SK-N-SH (cell line): ENCODE measurements around the gene ADH5. TPM values are rescaled to one million over a fixed set of nuclear protein-coding genes. Genes with fewer than 3 reads are reported as not detected.

Source experiments
- CTCF ChIA-PET: fragments of 300-600, 350-600 bp; formaldehyde crosslinking; extraction: SDS; loops from one replicate; lab custom pipeline; 2021; lab: Yijun Ruan, JAX
- POLR2A ChIA-PET: fragments of 350-600 bp; sonication (Branson Sonifier 250); formaldehyde crosslinking; extraction: SDS; loops from one replicate; lab custom pipeline; 2020; ENCODE audit warnings: antibody characterized with exemption, inconsistent platforms; lab: Yijun Ruan, JAX
- DNase-seq: peaks from one replicate; pipeline ENCODE4 v3.0.0; 2012
- H2AFZ ChIP-seq: fragments of 200-600 bp; sonication (generic); 2 replicates; pipeline ENCODE4 v1.8.1; 2016; ENCODE audit warnings: antibody characterized with exemption, mild to moderate bottlenecking, low read depth
- H3F3A ChIP-seq: fragments of 200-600 bp; sonication (generic); replicated peaks from 2 replicates; pipeline ENCODE3; 2016; ENCODE audit warnings: antibody characterized with exemption, mild to moderate bottlenecking; ENCODE audit not compliant: insufficient read depth
- H3K27ac ChIP-seq, 2 experiments: fragments of 200-500 bp in 1 of 2; fragments of 200-600 bp in 1 of 2; sonication (Bioruptor generic) in 1 of 2; sonication (generic), shearing (Covaris generic) in 1 of 2; 2 replicates each; pipeline versions ENCODE4 v1.5.1 to v1.6.1; 2014 to 2016; ENCODE audit warnings: low read depth in 2 of 2, inconsistent platforms in 1 of 2, low read length in 1 of 2, mild to moderate bottlenecking in 1 of 2, mixed read lengths in 1 of 2
- H3K27me3 ChIP-seq: fragments of 200-600 bp; sonication (generic), shearing (Covaris generic); 2 replicates; pipeline ENCODE4 v1.6.1; 2016; ENCODE audit warnings: mixed run types; ENCODE audit not compliant: insufficient read depth
- H3K36me3 ChIP-seq, 2 experiments: fragments of 200-500 bp in 1 of 2; fragments of 200-600 bp in 1 of 2; sonication (Bioruptor generic) in 1 of 2; sonication (generic) in 1 of 2; replicated peaks in 1 of 2; 2 replicates each; pipeline versions ENCODE3 to v1.5.1; 2014 to 2016; ENCODE audit warnings: low read length in 1 of 2, mild to moderate bottlenecking in 1 of 2; ENCODE audit not compliant: insufficient read depth in 2 of 2, control insufficient read depth in 1 of 2
- H3K4me1 ChIP-seq, 2 experiments: fragments of 200-500 bp in 1 of 2; fragments of 200-600 bp in 1 of 2; sonication (Bioruptor generic) in 1 of 2; sonication (generic), shearing (Covaris generic) in 1 of 2; 2 replicates each; pipeline versions ENCODE4 v1.5.1 to v1.6.1; 2014 to 2016; ENCODE audit warnings: low read depth in 1 of 2, low read length in 1 of 2, mixed run types in 1 of 2; ENCODE audit not compliant: insufficient read depth in 2 of 2, control insufficient read depth in 1 of 2
- H3K4me2 ChIP-seq: fragments of 200-600 bp; sonication (generic), shearing (Covaris generic); 2 replicates; pipeline ENCODE4 v1.6.1; 2017; ENCODE audit warnings: mixed run types
- H3K4me3 ChIP-seq, 2 experiments: fragments of 200-500 bp in 1 of 2; fragments of 200-600 bp in 1 of 2; sonication (Bioruptor generic) in 1 of 2; sonication (generic), shearing (Covaris generic) in 1 of 2; 2 replicates each; pipeline versions ENCODE4 v1.5.1 to v1.8.1; 2014 to 2016; ENCODE audit warnings: low read depth in 2 of 2, inconsistent platforms in 1 of 2, low read length in 1 of 2, mild to moderate bottlenecking in 1 of 2, mixed read lengths in 1 of 2, moderate library complexity in 1 of 2
- H3K79me2 ChIP-seq: fragments of 200-600 bp; sonication (generic); 2 replicates; pipeline ENCODE4 v1.8.1; 2017; ENCODE audit warnings: mild to moderate bottlenecking; ENCODE audit not compliant: insufficient read depth
- H3K9ac ChIP-seq: fragments of 200-600 bp; sonication (generic); 2 replicates; pipeline ENCODE4 v1.6.1; 2017; ENCODE audit warnings: mixed run types
- H3K9me2 ChIP-seq: fragments of 200-600 bp; sonication (generic); 2 replicates; pipeline ENCODE4 v1.6.1; 2017; ENCODE audit warnings: mixed run types
- H3K9me3 ChIP-seq: fragments of 200-600 bp; sonication (generic); 2 replicates; pipeline ENCODE4 v1.6.1; 2017; ENCODE audit warnings: mixed run types, mild to moderate bottlenecking, moderate library complexity
- H4K20me1 ChIP-seq: fragments of 200-600 bp; sonication (generic); 2 replicates; pipeline ENCODE4 v1.6.1; 2017; ENCODE audit warnings: mild to moderate bottlenecking, mixed run types; ENCODE audit not compliant: insufficient read depth
- FOSL2 ChIP-seq: IDR thresholded peaks from 2 replicates; pipeline ENCODE4 v1.4.0; 2012; ENCODE audit warnings: low read depth, mild to moderate bottlenecking, moderate library complexity, borderline replicate concordance
- GABPA ChIP-seq: IDR thresholded peaks from 2 replicates; pipeline ENCODE4 v1.4.0; 2012; ENCODE audit warnings: low read depth, mild to moderate bottlenecking
- GATA2 ChIP-seq: sonication (generic); formaldehyde crosslinking; IDR thresholded peaks from 2 replicates; pipeline ENCODE4 v1.5.0; 2020; ENCODE audit warnings: mild to moderate bottlenecking, missing genetic modification reagents
- JUND ChIP-seq: IDR thresholded peaks from 2 replicates; pipeline ENCODE4 v1.4.0; 2012
- MAX ChIP-seq: IDR thresholded peaks from 2 replicates; pipeline ENCODE4 v1.4.0; 2012; ENCODE audit warnings: low read depth
- MEF2A ChIP-seq: IDR thresholded peaks from 2 replicates; pipeline ENCODE4 v1.4.0; 2012; ENCODE audit warnings: low read depth, borderline replicate concordance
- MXI1 ChIP-seq: IDR thresholded peaks from 2 replicates; pipeline ENCODE4 v1.6.1; 2012; ENCODE audit warnings: mild to moderate bottlenecking, low read depth, low read length, improper control_type of control experiment
- NFIC ChIP-seq: IDR thresholded peaks from 2 replicates; pipeline ENCODE4 v1.4.0; 2012; ENCODE audit warnings: borderline replicate concordance
- RCOR1 ChIP-seq: fragments of 150-350 bp; IDR thresholded peaks from 2 replicates; pipeline ENCODE4 v1.6.1; 2017; ENCODE audit warnings: antibody characterized with exemption, low read length
- REST ChIP-seq: IDR thresholded peaks from 2 replicates; pipeline ENCODE4 v1.6.1; 2012; ENCODE audit warnings: mild to moderate bottlenecking, low read depth, low read length, moderate library complexity
- SIN3A ChIP-seq: IDR thresholded peaks from 2 replicates; pipeline ENCODE4 v1.6.1; 2012; ENCODE audit warnings: low read depth, mild to moderate bottlenecking, low read length, moderate library complexity, borderline replicate concordance
- SMC3 ChIP-seq: IDR thresholded peaks from 2 replicates; pipeline ENCODE4 v1.6.1; 2012; ENCODE audit warnings: low read depth, low read length, improper control_type of control experiment
- TAF1 ChIP-seq: IDR thresholded peaks from 2 replicates; pipeline ENCODE4 v1.6.1; 2012; ENCODE audit warnings: low read depth, mild to moderate bottlenecking, low read length, moderate library complexity, borderline replicate concordance
- TEAD4 ChIP-seq: IDR thresholded peaks from 2 replicates; pipeline ENCODE4 v1.4.0; 2012; ENCODE audit warnings: mild to moderate bottlenecking, borderline replicate concordance; ENCODE audit not compliant: insufficient read depth
- YY1 ChIP-seq: IDR thresholded peaks from 2 replicates; pipeline ENCODE4 v1.4.0; 2012; ENCODE audit warnings: low read depth, mild to moderate bottlenecking
- WGBS: methylation state at CpG from one replicate; pipeline ENCODE4 v1.1.6; 2017; ENCODE audit warnings: low lambda C conversion rate; 5-methylcytosine and 5-hydroxymethylcytosine counted together
- polyA plus RNA-seq, 3 experiments: library from polyadenylated mRNA; depleted of rRNA; stranded (reverse); fragments of >200 nt; gene quantifications; 2 replicates each; pipeline ENCODE4 v1.2.3, GENCODE V29; 2012
- TF ChIP-seq, protein P1 (sequence below): fragments of 150-350 bp; IDR thresholded peaks from 2 replicates; pipeline ENCODE4 v1.6.1; 2017; ENCODE audit warnings: antibody characterized with exemption, low read length, low read depth, borderline replicate concordance
- TF ChIP-seq, protein P2 (sequence below): IDR thresholded peaks from 2 replicates; pipeline ENCODE4 v1.4.0; 2012; ENCODE audit warnings: low read depth, borderline replicate concordance

The ADH5 gene
- polyA plus RNA-seq, 1 of the 3 experiments (the other 2 are of a cell fraction) = 111 TPM

- DNase-seq = no peak
- Histone ChIP-seq H3K4me3 (no peak overlapping the region), H3K27ac (no peak overlapping the region), H2AFZ (no peak overlapping the region), H3K79me2 (peaks cover 93% of the 10 kb centered on the region), H3K36me3 (peaks cover 14 to 21% of the 10 kb centered on the region in 2 experiments), H3K4me2 (no peak overlapping the region), H3F3A (no peaks in the 10 kb centered on the region), H3K4me1 (no peaks in the 10 kb centered on the region; a peak in 2 of 4 replicates), H3K9me3 (no peaks in the 10 kb centered on the region), H3K27me3 (no peaks in the 10 kb centered on the region), H3K9me2 (no peaks in the 10 kb centered on the region), H3K9ac (no peak overlapping the region), H4K20me1 (peaks cover 19% of the 10 kb centered on the region)
- 77% methylated on average over 3 of the region's 3 CpGs for WGBS
- ChIA-PET CTCF (interaction anchor here (1.0 kb wide), 1 partner anchor 10 kb away, joined by 4 read pairs; no protein-coding TSS in a partner anchor), POLR2A (interaction anchor here (0.6 kb wide), 1 partner anchor 55 kb away, joined by 3 read pairs; no protein-coding TSS in a partner anchor)
- TF ChIP-seq REST (no peak), GABPA (no peak), RCOR1 (no peak), TAF1 (no peak), MAX (no peak), YY1 (no peak), NFIC (no peak), JUND (no peak)
- TF ChIP-seq, protein P1, sequence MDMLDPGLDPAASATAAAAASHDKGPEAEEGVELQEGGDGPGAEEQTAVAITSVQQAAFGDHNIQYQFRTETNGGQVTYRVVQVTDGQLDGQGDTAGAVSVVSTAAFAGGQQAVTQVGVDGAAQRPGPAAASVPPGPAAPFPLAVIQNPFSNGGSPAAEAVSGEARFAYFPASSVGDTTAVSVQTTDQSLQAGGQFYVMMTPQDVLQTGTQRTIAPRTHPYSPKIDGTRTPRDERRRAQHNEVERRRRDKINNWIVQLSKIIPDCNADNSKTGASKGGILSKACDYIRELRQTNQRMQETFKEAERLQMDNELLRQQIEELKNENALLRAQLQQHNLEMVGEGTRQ = no peak
Measured at GRCh38 chr4:99029852-99030251, 58.7 kb downstream of the ADH5 start.

GRCh38 chr4:99029018-99029735 lies 59.4 kb downstream of the ADH5 start:
- Histone ChIP-seq H3F3A (no peaks in the 10 kb centered on the region), H3K4me1 (peaks cover 0 to 2% of the 10 kb centered on the region in 2 experiments; a peak in 3 of 4 replicates), H3K79me2 (peaks cover 95% of the 10 kb centered on the region), H3K9ac (no peak overlapping the region), H3K27ac (no peak overlapping the region), H3K27me3 (no peaks in the 10 kb centered on the region), H3K9me2 (no peaks in the 10 kb centered on the region), H3K4me2 (no peak overlapping the region), H3K9me3 (no peaks in the 10 kb centered on the region), H3K4me3 (no peak overlapping the region), H4K20me1 (peaks cover 20% of the 10 kb centered on the region), H3K36me3 (peaks cover 14 to 18% of the 10 kb centered on the region in 2 experiments), H2AFZ (no peak overlapping the region)
- no peak for DNase-seq
- ChIA-PET POLR2A (interaction anchor here (0.6 kb wide), 1 partner anchor 56 kb away, joined by 3 read pairs; no protein-coding TSS in a partner anchor), CTCF (interaction anchor here (1.0 kb wide), 1 partner anchor 10 kb away, joined by 4 read pairs; no protein-coding TSS in a partner anchor)
- WGBS = 6% methylated on average over 1 of the region's 1 CpG
- TF ChIP-seq SIN3A (no peak), TEAD4 (no peak), MEF2A (no peak), SMC3 (no peak), FOSL2 (no peak), MXI1 (no peak), REST (no peak), GATA2 (CRISPR knock-in tag) (no peak)
- TF ChIP-seq, protein P2, sequence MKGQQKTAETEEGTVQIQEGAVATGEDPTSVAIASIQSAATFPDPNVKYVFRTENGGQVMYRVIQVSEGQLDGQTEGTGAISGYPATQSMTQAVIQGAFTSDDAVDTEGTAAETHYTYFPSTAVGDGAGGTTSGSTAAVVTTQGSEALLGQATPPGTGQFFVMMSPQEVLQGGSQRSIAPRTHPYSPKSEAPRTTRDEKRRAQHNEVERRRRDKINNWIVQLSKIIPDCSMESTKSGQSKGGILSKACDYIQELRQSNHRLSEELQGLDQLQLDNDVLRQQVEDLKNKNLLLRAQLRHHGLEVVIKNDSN = no peak
